T-helper 2 cell treated with Interferon-gamma antibody and Interleukin-4, amounts not matched to agents 100 ng/mL and 5 ng/mL, for 36 hours (primary cell): ENCODE results near the gene RDH5. TPM values are rescaled to one million over a fixed set of nuclear protein-coding genes. Genes with fewer than 3 reads are reported as not detected.

Experiments
- intact Hi-C: fragments of 100-400 bp; cut with micrococcal nuclease; formaldehyde crosslinking; loops from one replicate; pipeline ENCODE4 v1.15.1; 2023
- total RNA-seq: library from RNA; stranded (reverse); gene quantifications from 2 replicates; pipeline ENCODE4 v1.2.3, GENCODE V29; 2022

RDH5 gene, protein sequence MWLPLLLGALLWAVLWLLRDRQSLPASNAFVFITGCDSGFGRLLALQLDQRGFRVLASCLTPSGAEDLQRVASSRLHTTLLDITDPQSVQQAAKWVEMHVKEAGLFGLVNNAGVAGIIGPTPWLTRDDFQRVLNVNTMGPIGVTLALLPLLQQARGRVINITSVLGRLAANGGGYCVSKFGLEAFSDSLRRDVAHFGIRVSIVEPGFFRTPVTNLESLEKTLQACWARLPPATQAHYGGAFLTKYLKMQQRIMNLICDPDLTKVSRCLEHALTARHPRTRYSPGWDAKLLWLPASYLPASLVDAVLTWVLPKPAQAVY
- 10.4 and 14.1 TPM in 2 replicates for total RNA-seq

GRCh38 chr12:55720071-55720564 lies at the start of gene RDH5:
Gene RDH5, plus strand, starts transcription at chr12:55720393. Its CDS starts 792 bp downstream, at chr12:55721185.
- intact Hi-C loops = no loop called here

- intact Hi-C loops = no loop called here
Measured at GRCh38 chr12:55671746-55672145, 48.4 kb upstream of the RDH5 start.

- intact Hi-C loops = no loop called here
Measured at GRCh38 chr12:55673638-55674037, 46.6 kb upstream of the RDH5 start.

DNA sequence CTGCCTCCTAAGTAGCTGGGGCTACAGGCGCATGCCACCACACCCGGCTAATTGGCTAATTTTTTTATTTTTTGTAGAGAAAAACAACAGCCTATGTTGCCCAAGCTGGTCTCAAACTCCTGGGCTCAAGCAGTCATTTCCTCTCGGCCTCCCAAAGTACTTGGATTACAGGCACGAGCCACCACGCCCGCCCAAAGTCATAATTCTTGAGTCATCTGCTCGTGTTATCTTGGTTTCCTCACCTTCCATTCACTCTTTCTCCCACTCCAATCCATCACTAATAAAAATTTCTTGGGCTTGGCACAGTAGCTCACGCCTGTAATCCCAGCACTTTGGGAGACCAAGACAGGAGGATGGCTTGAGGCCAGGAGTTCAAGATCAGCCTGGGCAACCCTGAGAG lies 44.5 kb upstream of the RDH5 start:
- intact Hi-C loops = no loop called here

- intact Hi-C loops = no loop called here
Measured at GRCh38 chr12:55676707-55677106, 43.5 kb upstream of the RDH5 start.

- intact Hi-C loops = no loop called here
Measured at GRCh38 chr12:55679691-55680090, 40.5 kb upstream of the RDH5 start.

GRCh38 chr12:55681142-55682077 lies 38.8 kb upstream of the RDH5 start:
- intact Hi-C loops = no loop called here

DNA sequence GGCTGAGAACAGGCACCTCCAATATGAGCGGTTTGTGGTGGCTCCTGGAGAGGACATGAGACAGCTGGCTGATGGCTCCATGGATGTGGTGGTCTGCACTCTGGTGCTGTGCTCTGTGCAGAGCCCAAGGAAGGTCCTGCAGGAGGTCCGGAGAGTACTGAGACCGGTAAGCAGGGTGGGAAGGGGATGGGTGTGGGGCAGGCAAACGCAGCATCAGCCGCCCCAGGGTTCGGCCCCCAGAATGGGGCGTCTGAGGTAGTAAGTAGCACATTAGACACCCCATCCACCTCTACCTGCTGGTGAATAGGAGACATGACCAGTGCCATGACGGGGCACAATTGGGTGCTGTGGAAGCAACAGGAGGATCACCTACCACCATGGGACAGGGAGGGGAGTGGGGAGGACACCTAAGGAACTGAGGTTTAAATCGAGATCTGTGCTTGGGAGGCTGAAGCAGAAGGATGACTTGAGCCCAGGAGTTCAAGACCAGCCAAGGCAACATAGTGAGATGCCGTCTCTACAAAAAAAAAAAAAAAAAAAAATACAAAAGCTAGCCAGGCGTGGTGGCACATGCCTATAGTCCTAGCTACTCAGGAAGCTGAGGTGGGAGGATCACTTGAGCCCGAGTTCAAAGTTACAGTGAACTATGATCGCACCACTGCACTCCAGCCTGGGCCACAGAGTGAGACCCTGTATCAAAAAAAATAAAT lies 38.0 kb upstream of the RDH5 start:
- intact Hi-C loops = no loop called here

DNA sequence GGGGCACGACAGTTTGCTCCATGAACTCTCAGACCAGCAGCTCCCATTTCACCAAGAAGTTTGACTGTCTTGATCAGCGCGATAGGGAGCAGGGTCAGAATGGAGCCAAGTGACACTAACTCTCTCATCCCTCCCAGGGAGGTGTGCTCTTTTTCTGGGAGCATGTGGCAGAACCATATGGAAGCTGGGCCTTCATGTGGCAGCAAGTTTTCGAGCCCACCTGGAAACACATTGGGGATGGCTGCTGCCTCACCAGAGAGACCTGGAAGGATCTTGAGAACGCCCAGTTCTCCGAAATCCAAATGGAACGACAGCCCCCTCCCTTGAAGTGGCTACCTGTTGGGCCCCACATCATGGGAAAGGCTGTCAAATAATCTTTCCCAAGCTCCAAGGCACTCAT lies 36.5 kb upstream of the RDH5 start:
- intact Hi-C loops = no loop called here

- intact Hi-C loops = no loop called here
Measured at GRCh38 chr12:55684761-55685370, 35.3 kb upstream of the RDH5 start.

GRCh38 chr12:55685671-55686070 lies 34.5 kb upstream of the RDH5 start:
- intact Hi-C loops = no loop called here

- intact Hi-C loops = no loop called here
Measured at GRCh38 chr12:55686366-55687010, 33.7 kb upstream of the RDH5 start.

DNA sequence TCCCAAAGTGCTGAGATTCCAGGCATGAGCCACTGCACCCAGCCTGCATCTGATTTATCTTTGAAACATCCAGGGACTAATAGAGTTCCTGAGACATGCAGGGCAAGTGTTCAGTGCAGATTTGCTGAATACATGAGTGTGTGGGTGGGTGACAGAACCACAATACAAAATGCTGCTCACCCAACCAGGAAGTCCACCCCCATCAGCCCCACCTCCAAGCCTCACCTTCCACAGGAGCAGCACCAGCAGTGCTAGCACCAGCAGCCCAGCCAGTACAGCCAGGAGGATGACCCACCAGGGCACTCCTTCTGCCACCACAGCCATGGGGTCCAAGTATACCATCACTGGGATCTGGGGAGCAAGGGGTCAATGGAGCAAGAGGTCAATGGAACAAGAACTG lies 32.4 kb upstream of the RDH5 start:
- intact Hi-C loops = no loop called here

GRCh38 chr12:55688716-55689655 lies 31.2 kb upstream of the RDH5 start:
- intact Hi-C loops = no loop called here

- intact Hi-C loops = no loop called here
Measured at GRCh38 chr12:55692631-55693322, 27.4 kb upstream of the RDH5 start.

- intact Hi-C loops = no loop called here
Measured at GRCh38 chr12:55693323-55694187, 26.6 kb upstream of the RDH5 start.

DNA sequence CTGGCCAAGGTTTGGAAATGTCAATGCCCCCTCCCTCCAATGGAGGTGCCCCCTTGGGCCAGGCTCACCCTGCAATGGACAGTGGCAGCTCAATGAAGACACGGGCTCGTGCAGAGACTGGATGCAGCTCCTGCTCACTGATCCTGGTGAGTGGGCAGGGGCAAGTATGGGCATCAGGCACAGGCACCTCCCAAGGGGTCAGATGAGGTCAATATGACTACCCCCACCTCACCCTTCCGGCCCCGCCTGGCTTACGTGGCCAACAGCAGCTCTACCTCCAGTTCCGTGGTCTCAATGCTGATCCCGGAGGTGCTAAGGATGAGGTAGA lies 26.0 kb upstream of the RDH5 start:
- intact Hi-C loops = no loop called here

DNA sequence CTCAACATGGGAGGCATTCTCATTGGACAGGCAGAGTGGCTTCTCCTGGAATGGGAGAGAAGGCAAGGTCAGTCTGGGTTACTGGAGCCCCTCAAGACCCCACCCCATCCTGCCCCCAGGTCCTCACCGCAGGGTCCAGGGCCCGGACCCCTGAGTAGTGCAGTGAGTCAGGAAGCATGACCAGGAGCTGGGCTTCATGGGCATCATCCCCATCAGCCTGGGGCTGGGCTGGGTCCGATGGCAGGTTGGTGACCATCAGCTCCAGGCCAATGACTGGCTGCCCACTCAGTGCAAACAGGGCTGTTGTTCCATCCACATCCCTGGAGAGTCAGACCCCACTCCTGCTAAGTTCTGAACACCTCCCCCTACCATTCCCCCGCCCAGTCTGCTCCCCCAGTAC lies 25.5 kb upstream of the RDH5 start:
- intact Hi-C loops = no loop called here
